BLaER1 treated with 17β-estradiol and CSF1 and Interleukin-3, amounts not matched to agents 10 nM and 100 nM (cell line): Measurements from ENCODE around the gene AKR1D1.
A peak's percentile ranks its signal among the peaks of the same experiment; 100 is the strongest.
"Not testable (repeated sequence)": the region's sequence is repeated elsewhere in the genome, so short reads cannot be mapped to it uniquely, and the experiment has no call there.

Experiments
- H3K27ac ChIP-seq, 11 experiments: shearing (Covaris generic); formaldehyde crosslinking; 2 replicates each; pipeline ENCODE4 v1.8.1; 2022
- H3K27me3 ChIP-seq, 11 experiments: shearing (Covaris generic); formaldehyde crosslinking; 2 replicates each; pipeline ENCODE4 v1.8.1; 2022
- H3K36me3 ChIP-seq, 11 experiments: shearing (Covaris generic); formaldehyde crosslinking; 2 replicates each; pipeline ENCODE4 v1.8.1; 2022
- H3K4me1 ChIP-seq, 10 experiments: shearing (Covaris generic); formaldehyde crosslinking; 2 replicates each; pipeline ENCODE4 v1.8.1; 2022
- H3K4me2 ChIP-seq, 11 experiments: shearing (Covaris generic); formaldehyde crosslinking; 2 replicates each; pipeline ENCODE4 v1.8.1; 2022
- H3K4me3 ChIP-seq, 10 experiments: shearing (Covaris generic); formaldehyde crosslinking; 2 replicates each; pipeline ENCODE4 v1.8.1; 2022
- H3K9ac ChIP-seq, 11 experiments: shearing (Covaris generic); formaldehyde crosslinking; 2 replicates each; pipeline ENCODE4 v1.8.1; 2022
- H3K9me3 ChIP-seq, 11 experiments: shearing (Covaris generic); formaldehyde crosslinking; replicated peaks in 1 of 11; 2 replicates each; pipeline ENCODE4 v1.8.1; 2022
- H4K20me1 ChIP-seq, 11 experiments: shearing (Covaris generic); formaldehyde crosslinking; 2 replicates each; pipeline ENCODE4 v1.8.1; 2022
- Cebpa-rat ChIP-seq, 11 experiments: shearing (Covaris generic); IDR thresholded peaks; 2 replicates each; pipeline ENCODE4 v1.8.1; 2022

AKR1D1 gene

DNA sequence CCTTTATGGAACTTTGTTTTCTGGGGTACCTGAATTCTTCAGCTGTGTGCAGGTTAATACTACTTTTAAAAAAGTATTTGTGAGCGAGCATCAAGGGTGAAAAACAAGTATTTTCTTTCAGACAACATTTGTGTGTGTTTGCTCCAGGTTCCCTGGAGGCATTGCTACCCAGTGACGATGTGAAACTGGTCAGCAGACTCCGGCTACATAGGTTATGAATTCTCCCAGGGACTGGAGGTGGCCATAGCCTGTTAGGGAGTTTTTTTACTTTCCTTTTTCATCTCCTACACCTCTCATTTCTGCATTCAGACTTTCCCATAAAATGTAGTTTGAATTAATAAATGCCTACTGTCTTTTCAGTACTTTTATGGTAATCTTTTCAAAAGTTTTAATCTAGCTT lies 7.6 kb downstream of the AKR1D1 start:
- no peaks in the 10 kb centered on the region for H4K20me1 ChIP-seq
- H3K27ac ChIP-seq = no peak overlapping the region
- no peaks in the 10 kb centered on the region for H3K9me3 ChIP-seq
- no peak overlapping the region for H3K4me2 ChIP-seq
- H3K4me1 ChIP-seq = no peaks in the 10 kb centered on the region
- no peak overlapping the region for H3K9ac ChIP-seq
- no peak overlapping the region for H3K4me3 ChIP-seq
- H3K27me3 ChIP-seq = no peaks in the 10 kb centered on the region
- TF ChIP-seq Cebpa-rat (IDR thresholded peaks at IDR 0.05) = no peak
- no peaks in the 10 kb centered on the region for H3K36me3 ChIP-seq

DNA sequence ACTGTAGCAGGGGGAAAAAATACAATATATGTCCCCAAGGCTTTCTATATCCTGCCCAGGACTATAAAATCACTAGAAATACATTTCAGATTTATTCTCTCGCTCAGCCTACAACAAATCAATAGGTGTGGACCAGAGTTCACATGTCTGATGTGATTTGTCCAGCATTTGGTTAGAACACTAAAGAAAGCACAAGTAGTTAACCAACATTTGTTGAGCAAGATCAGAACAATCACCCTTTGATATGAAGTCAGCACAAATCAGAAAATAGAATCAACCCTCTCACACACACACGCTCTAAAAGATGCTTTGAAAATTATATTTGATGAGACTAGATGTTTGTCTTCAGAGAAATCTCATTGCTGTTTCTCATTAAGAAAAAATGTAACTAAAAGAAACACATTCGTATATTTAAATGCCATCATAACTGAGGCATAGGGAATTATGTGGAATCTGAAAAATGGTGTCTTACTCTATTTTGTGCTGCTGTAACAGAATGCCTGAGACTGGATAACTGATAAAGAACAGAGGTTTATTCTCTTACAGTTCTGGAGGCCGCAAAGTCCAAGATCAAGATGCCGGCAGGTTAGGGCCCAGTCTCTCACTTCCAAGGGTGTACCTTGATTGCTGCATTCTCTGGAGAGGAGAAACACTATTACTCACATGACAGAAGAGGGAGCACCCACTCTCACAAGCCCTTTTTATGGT lies 10.5 kb downstream of the AKR1D1 start:
- Histone ChIP-seq H3K4me1 (peaks cover 0 to 5% (median 0%) of the 10 kb centered on the region in 10 experiments; a peak in 1 of 20 replicates), H3K4me3 (no peak overlapping the region), H3K27ac (no peak overlapping the region), H3K36me3 (no peaks in the 10 kb centered on the region), H3K27me3 (no peaks in the 10 kb centered on the region), H3K9me3 (no peaks in the 10 kb centered on the region), H3K9ac (no peak overlapping the region), H3K4me2 (no peak overlapping the region), H4K20me1 (no peaks in the 10 kb centered on the region)
- TF ChIP-seq Cebpa-rat (IDR thresholded peaks at IDR 0.05) = no peak

DNA sequence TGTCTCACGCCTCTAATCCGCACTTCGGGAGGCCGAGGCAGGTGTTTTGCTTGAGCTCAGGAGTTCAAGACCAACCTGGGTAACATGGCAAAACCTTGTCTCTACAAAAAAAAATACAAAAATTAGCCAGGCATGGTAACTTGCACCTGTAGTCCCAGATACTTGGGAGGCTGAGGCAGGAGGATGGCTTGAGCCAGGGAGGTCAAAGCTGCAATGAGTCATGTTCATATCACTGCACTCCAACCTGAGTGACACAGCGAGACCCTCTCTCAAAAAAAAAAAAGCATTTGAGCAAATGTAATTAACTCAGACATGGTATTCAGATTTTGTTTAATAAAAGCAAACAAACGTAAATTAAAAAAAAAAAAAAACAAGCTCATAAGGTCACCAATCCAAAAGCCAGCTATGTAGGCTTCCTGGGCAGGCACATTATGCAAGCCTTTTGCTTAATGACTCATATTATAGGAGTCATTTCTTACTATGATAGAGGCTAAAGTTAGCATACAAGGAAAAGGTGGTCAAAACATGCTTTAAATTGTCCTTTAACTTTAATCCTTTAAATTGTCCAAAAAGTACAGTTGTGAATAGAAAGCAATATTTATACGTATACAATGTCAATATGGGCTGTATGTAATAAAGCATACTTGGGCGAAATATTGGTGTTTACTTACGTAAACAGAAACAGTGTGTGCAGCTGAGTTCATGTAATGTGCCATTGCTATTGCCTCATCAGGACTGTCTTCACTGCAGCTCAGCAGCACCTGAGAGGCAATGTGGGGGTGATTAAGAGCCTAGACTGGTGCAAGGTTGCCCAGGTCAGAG lies 13.0 kb downstream of the AKR1D1 start:
- H3K4me1 ChIP-seq = peaks cover 0 to 5% (median 0%) of the 10 kb centered on the region in 10 experiments; a peak in 1 of 20 replicates
- H3K9ac ChIP-seq = no peak overlapping the region
- H3K27ac ChIP-seq = no peak overlapping the region
- H3K4me2 ChIP-seq = no peak overlapping the region
- H4K20me1 ChIP-seq = no peaks in the 10 kb centered on the region
- no peaks in the 10 kb centered on the region for H3K36me3 ChIP-seq
- H3K9me3 ChIP-seq = no peaks in the 10 kb centered on the region
- TF ChIP-seq Cebpa-rat (IDR thresholded peaks at IDR 0.05) = no peak
- H3K27me3 ChIP-seq = no peaks in the 10 kb centered on the region
- H3K4me3 ChIP-seq = no peak overlapping the region

DNA sequence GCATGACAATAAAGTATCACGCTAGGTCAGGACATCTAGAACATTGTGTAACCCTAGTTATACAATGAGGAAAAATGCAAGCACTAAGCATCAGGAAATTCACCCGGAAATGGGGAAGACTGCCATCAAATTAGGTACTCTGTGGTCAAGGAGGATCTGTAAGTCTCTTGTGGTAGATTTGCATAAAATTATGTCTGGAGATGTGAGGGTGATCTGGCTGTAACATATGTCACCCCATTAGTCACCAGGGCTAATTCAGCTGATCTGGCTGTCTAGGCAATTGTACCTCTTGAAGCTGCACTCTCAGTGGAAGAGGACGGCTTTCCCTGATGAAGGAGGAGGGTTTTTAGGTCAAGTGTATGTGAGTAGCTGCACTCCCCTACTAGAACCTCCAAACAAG lies 14.8 kb downstream of the AKR1D1 start:
- H3K9ac ChIP-seq = no peak overlapping the region
- H4K20me1 ChIP-seq = no peaks in the 10 kb centered on the region
- H3K4me2 ChIP-seq = peak overlapping the region in 1 of 11 experiments; percentile 11; a peak in 1 of 22 replicates
- no peaks in the 10 kb centered on the region for H3K27me3 ChIP-seq
- no peaks in the 10 kb centered on the region for H3K36me3 ChIP-seq
- H3K27ac ChIP-seq = no peak overlapping the region
- H3K4me3 ChIP-seq = no peak overlapping the region
- peaks cover 0 to 5% (median 0%) of the 10 kb centered on the region in 10 experiments; a peak in 1 of 20 replicates for H3K4me1 ChIP-seq
- H3K9me3 ChIP-seq = no peaks in the 10 kb centered on the region
- no peak for TF ChIP-seq Cebpa-rat (IDR thresholded peaks at IDR 0.05)

DNA sequence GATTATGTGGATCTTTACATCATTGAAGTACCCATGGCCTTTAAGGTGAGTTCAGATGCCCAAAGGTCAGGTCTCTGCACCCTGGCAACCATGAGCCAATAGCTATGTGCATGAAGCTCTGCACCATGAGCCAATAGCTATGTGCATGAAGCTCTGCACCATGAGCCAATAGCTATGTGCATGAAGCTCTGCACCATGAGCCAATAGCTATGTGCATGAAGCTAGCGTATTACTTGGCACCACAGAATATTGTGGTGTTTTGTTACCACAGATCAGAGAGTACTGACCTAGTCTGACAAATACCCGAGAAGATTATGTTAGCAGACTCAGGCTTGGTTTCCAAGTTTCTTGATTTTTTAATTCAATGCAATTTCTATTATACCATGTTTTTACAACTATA lies 15.6 kb downstream of the AKR1D1 start:
- H3K4me1 ChIP-seq, H3K27me3 ChIP-seq, H4K20me1 ChIP-seq, H3K9me3 ChIP-seq, H3K27ac ChIP-seq, H3K36me3 ChIP-seq, H3K9ac ChIP-seq, H3K4me3 ChIP-seq, H3K4me2 ChIP-seq: not testable (repeated sequence)

DNA sequence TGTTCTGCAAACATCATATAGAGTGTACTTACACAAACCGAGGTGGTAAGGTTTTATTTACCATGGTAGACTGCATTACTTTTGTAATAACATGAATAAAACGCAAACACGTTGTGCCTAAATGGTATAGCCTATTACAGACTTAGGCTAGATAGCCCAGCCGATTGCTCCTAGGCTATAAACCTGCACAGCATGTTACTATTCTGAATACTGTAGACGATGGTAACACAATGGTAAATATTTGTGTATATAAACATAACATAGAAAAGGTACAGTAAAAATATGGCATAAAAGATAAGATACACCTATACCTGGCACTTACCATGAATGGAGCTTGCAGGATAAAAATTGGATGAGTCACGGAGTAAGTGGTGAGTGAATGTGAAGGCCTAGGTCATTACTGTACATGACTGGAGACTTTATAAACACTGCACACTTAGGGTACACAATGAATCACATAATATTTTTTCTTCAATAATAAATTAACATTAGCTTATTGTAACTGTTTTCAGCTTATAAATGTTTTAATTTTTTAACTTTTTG lies 16.3 kb downstream of the AKR1D1 start:
- Histone ChIP-seq H3K4me2 (no peak overlapping the region), H3K27ac (no peak overlapping the region), H3K9ac (no peak overlapping the region), H3K4me1 (peaks cover 0 to 5% (median 0%) of the 10 kb centered on the region in 10 experiments; a peak in 1 of 20 replicates), H3K27me3 (no peaks in the 10 kb centered on the region), H4K20me1 (no peaks in the 10 kb centered on the region), H3K4me3 (no peak overlapping the region), H3K9me3 (no peaks in the 10 kb centered on the region), H3K36me3 (no peaks in the 10 kb centered on the region)
- no peak for TF ChIP-seq Cebpa-rat (IDR thresholded peaks at IDR 0.05)

DNA sequence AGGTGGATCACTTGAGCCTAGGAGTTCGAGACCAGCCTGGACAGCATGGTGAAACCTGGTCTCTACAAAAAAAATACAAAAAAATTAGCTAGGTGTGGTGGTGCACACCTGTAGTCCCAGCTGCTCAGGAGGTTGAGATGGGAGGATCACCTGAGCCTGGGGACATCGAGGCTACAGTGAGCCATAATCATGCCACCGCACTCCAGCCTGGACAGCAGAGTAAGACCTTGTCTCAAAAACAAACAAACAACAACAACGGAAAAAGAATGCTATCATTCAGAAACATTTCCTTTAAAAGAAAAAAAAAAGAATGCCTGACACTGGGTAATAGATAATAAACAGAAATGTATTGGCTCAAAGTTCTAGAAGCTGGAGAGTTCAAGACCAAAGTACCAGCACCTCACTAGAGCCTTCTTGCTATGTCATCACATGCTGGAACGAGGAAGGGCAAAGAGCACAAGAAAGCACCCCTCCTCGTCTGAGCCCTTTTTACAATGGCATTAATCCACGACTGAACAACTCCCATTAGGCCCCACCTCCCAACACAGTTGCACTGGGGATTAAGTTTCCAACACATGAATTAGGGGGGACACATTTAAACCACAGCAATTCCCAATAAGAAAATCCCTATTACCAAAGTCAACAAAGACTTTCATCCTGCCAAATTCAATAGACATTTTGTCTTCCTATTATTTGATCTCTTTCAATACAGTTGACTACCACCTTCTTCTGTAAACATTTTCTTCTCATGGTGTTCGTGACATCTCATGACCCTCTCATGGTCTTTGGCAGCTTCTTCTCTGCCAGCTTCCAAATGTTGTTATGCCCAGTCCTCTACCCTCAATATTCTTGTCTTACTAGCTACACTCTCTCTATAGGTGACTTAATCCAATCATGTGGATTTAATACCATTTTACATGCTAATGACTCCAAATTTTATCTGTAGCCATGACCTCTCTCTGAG lies 20.0 kb downstream of the AKR1D1 start:
- no peak for TF ChIP-seq Cebpa-rat (IDR thresholded peaks at IDR 0.05)
- Histone ChIP-seq H3K27me3 (no peaks in the 10 kb centered on the region), H3K4me2 (no peak overlapping the region), H3K4me1 (no peaks in the 10 kb centered on the region), H3K9ac (no peak overlapping the region), H3K9me3 (no peaks in the 10 kb centered on the region), H4K20me1 (no peaks in the 10 kb centered on the region), H3K36me3 (no peaks in the 10 kb centered on the region), H3K4me3 (no peak overlapping the region), H3K27ac (no peak overlapping the region)

DNA sequence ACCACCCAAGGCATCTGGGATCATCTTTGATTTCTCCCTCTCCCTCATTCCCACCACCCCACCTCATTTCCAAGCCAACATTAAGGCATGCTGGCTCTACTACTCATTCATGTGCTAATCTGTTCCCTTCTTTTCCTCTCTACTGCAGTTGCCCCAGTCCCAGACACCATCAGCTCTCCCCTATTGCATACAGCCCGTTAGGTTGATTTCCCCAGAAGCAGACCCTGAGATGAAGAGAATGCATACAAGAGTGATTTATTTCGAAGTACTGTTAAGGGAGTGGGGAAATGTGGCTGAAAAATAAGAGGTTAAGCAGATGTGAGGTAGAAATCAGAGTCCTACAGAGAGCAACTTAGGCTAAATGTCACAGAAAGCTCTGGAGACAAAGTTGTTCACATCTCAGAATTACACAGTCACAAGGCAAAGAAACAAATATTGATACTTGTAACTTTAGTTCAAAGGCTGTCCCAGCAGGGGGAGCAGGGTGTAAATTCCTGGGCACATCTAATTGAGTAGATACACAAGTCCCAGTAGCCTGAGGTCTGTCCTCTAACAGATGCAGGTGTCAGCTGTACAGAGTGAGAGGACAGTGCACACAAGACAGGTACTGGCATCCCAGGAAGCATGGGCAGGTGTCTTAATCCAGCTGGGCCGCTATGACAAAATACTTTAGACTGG lies 20.9 kb downstream of the AKR1D1 start:
- no peaks in the 10 kb centered on the region for H4K20me1 ChIP-seq
- no peak overlapping the region for H3K4me2 ChIP-seq
- no peaks in the 10 kb centered on the region for H3K36me3 ChIP-seq
- H3K9ac ChIP-seq = no peak overlapping the region
- H3K27me3 ChIP-seq = no peaks in the 10 kb centered on the region
- H3K4me3 ChIP-seq = no peak overlapping the region
- H3K27ac ChIP-seq = no peak overlapping the region
- no peak for TF ChIP-seq Cebpa-rat (IDR thresholded peaks at IDR 0.05)
- no peaks in the 10 kb centered on the region for H3K4me1 ChIP-seq
- no peaks in the 10 kb centered on the region for H3K9me3 ChIP-seq
